Stimulated activated effector memory CD8-positive, alpha-beta T cell treated with anti-CD3 and anti-CD28 coated beads, Interleukin-12 subunit alpha, Interleukin-12 subunit beta, amount 100 ng/mL, for 72 hours (primary cell): ENCODE measurements around the gene PPP1R1B.
A peak's percentile ranks its signal among the peaks of the same experiment; 100 is the strongest.

Experiments
- ATAC-seq: fragments of 150-1000 bp; cut with Tn5 transposase; 2 replicates; pipeline ENCODE4 v1.10.0; 2021
- DNase-seq, 2 donors: peaks; one replicate each; pipeline ENCODE4 v3.0.0; 2021 to 2022; ENCODE audit warnings: low spot score in 2 of 2
- H3K27ac Mint-ChIP-seq: one replicate; pipeline ENCODE4 v1.8.0; 2022; ENCODE audit warnings: mild to moderate bottlenecking, mixed read lengths
- H3K36me3 Mint-ChIP-seq: one replicate; pipeline ENCODE4 v1.8.0; 2022; ENCODE audit warnings: mild to moderate bottlenecking, mixed read lengths
- H3K4me1 Mint-ChIP-seq: one replicate; pipeline ENCODE4 v1.8.0; 2022; ENCODE audit warnings: mixed read lengths
- H3K4me3 Mint-ChIP-seq: one replicate; pipeline ENCODE4 v1.8.0; 2022; ENCODE audit warnings: mild to moderate bottlenecking, mixed read lengths
- H3K9me3 Mint-ChIP-seq: one replicate; pipeline ENCODE4 v1.8.0; 2022; ENCODE audit warnings: mixed read lengths

PPP1R1B gene

GRCh38 chr17:39647256-39647655 is 20.5 kb downstream of the PPP1R1B start:
- H3K4me1 Mint-ChIP-seq: peaks cover 62% of the 10 kb centered on the region
- DNase-seq (no peak), ATAC-seq (no peak)
- no peak overlapping the region for H3K27ac Mint-ChIP-seq
- H3K36me3 Mint-ChIP-seq: peaks cover 18% of the 10 kb centered on the region
- H3K9me3 Mint-ChIP-seq: no peaks in the 10 kb centered on the region
- no peak overlapping the region for H3K4me3 Mint-ChIP-seq

- DNase-seq (no peak), ATAC-seq (no peak)
- Mint-ChIP-seq H3K4me1 (peaks cover 62% of the 10 kb centered on the region), H3K36me3 (peaks cover 22% of the 10 kb centered on the region), H3K27ac (peak overlapping the region; percentile 27), H3K9me3 (no peaks in the 10 kb centered on the region), H3K4me3 (no peak overlapping the region)
Observed at GRCh38 chr17:39648616-39649366, 22.0 kb downstream of the PPP1R1B start.

- H3K27ac Mint-ChIP-seq: peak overlapping the region; percentile 69
- peaks cover 50% of the 10 kb centered on the region for H3K4me1 Mint-ChIP-seq
- H3K4me3 Mint-ChIP-seq: no peak overlapping the region
- no peaks in the 10 kb centered on the region for H3K9me3 Mint-ChIP-seq
- peaks cover 27% of the 10 kb centered on the region for H3K36me3 Mint-ChIP-seq
- ATAC-seq (no peak), DNase-seq (no peak)
Observed at GRCh38 chr17:39650121-39650579, 23.4 kb downstream of the PPP1R1B start.

- peaks cover 38% of the 10 kb centered on the region for H3K36me3 Mint-ChIP-seq
- no peak overlapping the region for H3K4me3 Mint-ChIP-seq
- peaks cover 50% of the 10 kb centered on the region for H3K4me1 Mint-ChIP-seq
- peak overlapping the region; percentile 69 for H3K27ac Mint-ChIP-seq
- H3K9me3 Mint-ChIP-seq: no peaks in the 10 kb centered on the region
- ATAC-seq (no peak), DNase-seq (no peak)
Observed at GRCh38 chr17:39651923-39652586, 25.3 kb downstream of the PPP1R1B start.

- ATAC-seq: peak; percentile 19
- H3K4me3 Mint-ChIP-seq: no peak overlapping the region
- peak overlapping the region; percentile 69 for H3K27ac Mint-ChIP-seq
- DNase-seq: no peak
- peaks cover 50% of the 10 kb centered on the region for H3K4me1 Mint-ChIP-seq
- no peaks in the 10 kb centered on the region for H3K9me3 Mint-ChIP-seq
- H3K36me3 Mint-ChIP-seq: peaks cover 45% of the 10 kb centered on the region
Observed at GRCh38 chr17:39652587-39653315, 26.0 kb downstream of the PPP1R1B start.

- peaks cover 50% of the 10 kb centered on the region for H3K4me1 Mint-ChIP-seq
- H3K27ac Mint-ChIP-seq: peak overlapping the region; percentile 63
- ATAC-seq: peak; percentile 9
- H3K4me3 Mint-ChIP-seq: no peak overlapping the region
- DNase-seq: no peak
- peaks cover 51% of the 10 kb centered on the region for H3K36me3 Mint-ChIP-seq
- no peaks in the 10 kb centered on the region for H3K9me3 Mint-ChIP-seq
Observed at GRCh38 chr17:39653316-39653661, 26.5 kb downstream of the PPP1R1B start.

- H3K36me3 Mint-ChIP-seq: peaks cover 55% of the 10 kb centered on the region
- H3K4me1 Mint-ChIP-seq: peaks cover 45% of the 10 kb centered on the region
- H3K9me3 Mint-ChIP-seq: no peaks in the 10 kb centered on the region
- H3K27ac Mint-ChIP-seq: peak overlapping the region; percentile 63
- ATAC-seq (peak; percentile 87), DNase-seq (peak; percentile 80 to 94)
- H3K4me3 Mint-ChIP-seq: no peak overlapping the region
Observed at GRCh38 chr17:39653662-39654331, 27.0 kb downstream of the PPP1R1B start.

- DNase-seq (no peak), ATAC-seq (no peak)
- H3K27ac Mint-ChIP-seq: peak overlapping the region; percentile 77
- peaks cover 48% of the 10 kb centered on the region for H3K36me3 Mint-ChIP-seq
- H3K4me1 Mint-ChIP-seq: peaks cover 41% of the 10 kb centered on the region
- H3K4me3 Mint-ChIP-seq: no peak overlapping the region
- H3K9me3 Mint-ChIP-seq: no peaks in the 10 kb centered on the region
Observed at GRCh38 chr17:39655105-39655504, 28.4 kb downstream of the PPP1R1B start.

GRCh38 chr17:39658346-39658745 is 31.6 kb downstream of the PPP1R1B start:
- peak overlapping the region; percentile 64 for H3K27ac Mint-ChIP-seq
- peaks cover 10% of the 10 kb centered on the region for H3K4me1 Mint-ChIP-seq

GRCh38 chr17:39658760-39659159 is 32.0 kb downstream of the PPP1R1B start:
- H3K9me3 Mint-ChIP-seq: no peaks in the 10 kb centered on the region

More at GRCh38 chr17:39658346-39658745, 31.6 kb downstream of the PPP1R1B start:
- Mint-ChIP-seq H3K9me3 (no peaks in the 10 kb centered on the region), H3K36me3 (peaks cover 53% of the 10 kb centered on the region), H3K4me3 (no peak overlapping the region)
- DNase-seq: no peak
- ATAC-seq: no peak

GRCh38 chr17:39659279-39660010 is 32.7 kb downstream of the PPP1R1B start:
- no peak overlapping the region for H3K27ac Mint-ChIP-seq

More at GRCh38 chr17:39658760-39659159, 32.0 kb downstream of the PPP1R1B start:
- peak overlapping the region; percentile 64 for H3K27ac Mint-ChIP-seq
- peaks cover 50% of the 10 kb centered on the region for H3K36me3 Mint-ChIP-seq
- peaks cover 6% of the 10 kb centered on the region for H3K4me1 Mint-ChIP-seq
- DNase-seq: no peak
- no peak overlapping the region for H3K4me3 Mint-ChIP-seq
- no peak for ATAC-seq

GRCh38 chr17:39660011-39660360 is 33.2 kb downstream of the PPP1R1B start:
- H3K36me3 Mint-ChIP-seq: peaks cover 51% of the 10 kb centered on the region
- H3K4me1 Mint-ChIP-seq: peaks cover 4% of the 10 kb centered on the region
- no peak overlapping the region for H3K4me3 Mint-ChIP-seq
- H3K9me3 Mint-ChIP-seq: no peaks in the 10 kb centered on the region
- no peak overlapping the region for H3K27ac Mint-ChIP-seq
- ATAC-seq (no peak), DNase-seq (no peak)

More at GRCh38 chr17:39659279-39660010, 32.7 kb downstream of the PPP1R1B start:
- ATAC-seq (no peak), DNase-seq (no peak)
- Mint-ChIP-seq H3K4me1 (peaks cover 4% of the 10 kb centered on the region), H3K4me3 (no peak overlapping the region), H3K36me3 (peaks cover 47% of the 10 kb centered on the region), H3K9me3 (no peaks in the 10 kb centered on the region)

- ATAC-seq: no peak
Observed at GRCh38 chr17:39660397-39661385, 33.9 kb downstream of the PPP1R1B start.

More at GRCh38 chr17:39660397-39661385, 33.9 kb downstream of the PPP1R1B start:
- Mint-ChIP-seq H3K36me3 (peaks cover 47% of the 10 kb centered on the region), H3K27ac (no peak overlapping the region), H3K4me3 (no peak overlapping the region), H3K9me3 (no peaks in the 10 kb centered on the region), H3K4me1 (peaks cover under 1% of the 10 kb centered on the region)
- no peak for DNase-seq
